ENCODE data around the gene ZNF18. TPM values are rescaled to one million over a fixed set of nuclear protein-coding genes. Genes with fewer than 3 reads are reported as not detected.
A peak's percentile ranks its signal among the peaks of the same experiment; 100 is the strongest.

The ZNF18 gene
- total and polyA plus RNA-seq, 2 of the 13 experiments (the other 11 are each of a cell fraction or from before 2014, with no cell fraction given), result 2.4 to 5.4 TPM

GRCh38 chr17:11997147-11997971 is at the start of gene ZNF18 (continued):
- TF ChIP-seq FOXJ3 (CRISPR knock-in tag; IDR thresholded peaks at IDR 0.05; ENCODE audit: borderline replicate concordance), result no peak
- TF ChIP-seq ZNF235 (CRISPR knock-in tag; IDR thresholded peaks at IDR 0.05; ENCODE audit: borderline replicate concordance), result 0 out of 2 replicates have a peak, but pooled peaks have one; percentile 26
- TF ChIP-seq U2AF2 (IDR thresholded peaks at IDR 0.05; ENCODE audit: low read depth, low read length), result 0 out of 2 replicates have a peak, but pooled peaks have one; percentile 39
- TF ChIP-seq MXD4 (CRISPR knock-in tag; IDR thresholded peaks at IDR 0.05), result peak; percentile 82; the same call in 1 of the 2 replicates
- 0 out of 2 replicates have a peak, but pooled peaks have one; percentile 74 for TF ChIP-seq TMF1 (CRISPR knock-in tag; IDR thresholded peaks at IDR 0.05; ENCODE audit: low read depth)
- no peak for TF ChIP-seq ZNF496 (CRISPR knock-in tag; IDR thresholded peaks at IDR 0.05; ENCODE audit: insufficient replicate concordance)
- TF ChIP-seq POLR2A (IDR thresholded peaks at IDR 0.05; ENCODE audit: insufficient read depth in 1 of 2, low read depth in 2 of 2, low read length in 2 of 2), result peak; percentile 97 to 98
- no peak for TF ChIP-seq JARID2 (CRISPR knock-in tag; IDR thresholded peaks at IDR 0.05; ENCODE audit: insufficient replicate concordance)
- TF ChIP-seq ZNF329 (CRISPR knock-in tag; IDR thresholded peaks at IDR 0.05; ENCODE audit: low read depth), result peak; percentile 42; the same call in 1 of the 2 replicates
- TF ChIP-seq GATAD1 (CRISPR knock-in tag; IDR thresholded peaks at IDR 0.05), result 0 out of 2 replicates have a peak, but pooled peaks have one; percentile 52
- peak; percentile 96 for TF ChIP-seq ZFY (CRISPR knock-in tag; IDR thresholded peaks at IDR 0.05)
- TF ChIP-seq ZNF558 (CRISPR knock-in tag; IDR thresholded peaks at IDR 0.05; ENCODE audit: borderline replicate concordance), result 0 out of 2 replicates have a peak, but pooled peaks have one; percentile 27
- peak; percentile 15; the same call in 1 of the 2 replicates for TF ChIP-seq PITX1 (CRISPR knock-in tag; IDR thresholded peaks at IDR 0.05)
- TF ChIP-seq ETV5 (CRISPR knock-in tag; IDR thresholded peaks at IDR 0.05; ENCODE audit: borderline replicate concordance), result peak; percentile 52
- peak; percentile 76; the same call in 1 of the 2 replicates for TF ChIP-seq SMAD1 (CRISPR knock-in tag; IDR thresholded peaks at IDR 0.05; ENCODE audit: borderline replicate concordance, low read depth)
- TF ChIP-seq CTCF (CRISPR knock-in tag; IDR thresholded peaks at IDR 0.05), result peak; percentile 26
- peak; percentile 86; the same call in 1 of the 2 replicates for TF ChIP-seq CHCHD3 (CRISPR knock-in tag; IDR thresholded peaks at IDR 0.05)
- no peak for TF ChIP-seq ZNF383 (CRISPR knock-in tag; IDR thresholded peaks at IDR 0.05; ENCODE audit: borderline replicate concordance)
- TF ChIP-seq RARA (CRISPR knock-in tag; IDR thresholded peaks at IDR 0.05), result no peak
- TF ChIP-seq YEATS4 (CRISPR knock-in tag; IDR thresholded peaks at IDR 0.05; ENCODE audit: borderline replicate concordance), result peak; percentile 91
- TF ChIP-seq NAIF1 (CRISPR knock-in tag; IDR thresholded peaks at IDR 0.05; ENCODE audit: borderline replicate concordance), result peak; percentile 99
- TF ChIP-seq TEAD3 (CRISPR knock-in tag; optimal IDR thresholded peaks at IDR 0.05; ENCODE audit: borderline replicate concordance), result peak; percentile 11
- no peak for TF ChIP-seq RFXANK (CRISPR knock-in tag; IDR thresholded peaks at IDR 0.05)
- TF ChIP-seq GLI4 (CRISPR knock-in tag; IDR thresholded peaks at IDR 0.05; ENCODE audit: borderline replicate concordance), result peak; percentile 21; the same call in 1 of the 2 replicates
- peak; percentile 39 for TF ChIP-seq ZNF883 (CRISPR knock-in tag; IDR thresholded peaks at IDR 0.05; ENCODE audit: not compliant biosample characterization)
- peak; percentile 36; the same call in 1 of the 2 replicates for TF ChIP-seq HOXA5 (CRISPR knock-in tag; IDR thresholded peaks at IDR 0.05)
- TF ChIP-seq MEF2D (CRISPR knock-in tag; IDR thresholded peaks at IDR 0.05), result no peak; the same call in 1 of the 2 replicates
- no peak for TF ChIP-seq FOXK2 (IDR thresholded peaks at IDR 0.05)
- peak; percentile 52; the same call in 1 of the 2 replicates for TF ChIP-seq BCL3 (CRISPR knock-in tag; IDR thresholded peaks at IDR 0.05)

Data from HepG2 (cell line).